Ascending aorta (tissue), 2 donors: ENCODE results near the gene GJB2. TPM values are rescaled to one million over a fixed set of nuclear protein-coding genes. Genes with fewer than 3 reads are reported as not detected.

Experiments
- DNase-seq, 2 donors: peaks; one replicate each; pipeline ENCODE4 v3.0.0-alpha.2; 2019; ENCODE audit warnings: low spot score in 2 of 2
- H3K27ac ChIP-seq, 2 donors: fragments of 200-600 bp; sonication (generic); one replicate each; pipeline ENCODE4 v1.5.1; 2016 to 2017; ENCODE audit warnings: mild to moderate bottlenecking in 1 of 2
- H3K27me3 ChIP-seq: fragments of 200-600 bp; sonication (generic); one replicate; pipeline ENCODE4 v1.5.1; 2017
- H3K36me3 ChIP-seq, 2 donors: fragments of 200-600 bp; sonication (generic); one replicate each; pipeline ENCODE4 v1.5.1; 2016
- H3K4me1 ChIP-seq, 2 donors: fragments of 200-600 bp; sonication (generic); one replicate each; pipeline ENCODE4 v1.5.1; 2016 to 2017; ENCODE audit warnings: mild to moderate bottlenecking in 1 of 2
- H3K4me3 ChIP-seq, 2 donors: fragments of 200-600 bp; sonication (generic); one replicate each; pipeline ENCODE4 v1.5.1; 2016 to 2017; ENCODE audit warnings: mild to moderate bottlenecking in 1 of 2
- H3K9me3 ChIP-seq, 2 donors: fragments of 200-600 bp; sonication (generic); one replicate each; pipeline ENCODE4 v1.5.1; 2016
- CTCF ChIP-seq, 3 experiments: fragments of 200-600 bp in 2 of 3; fragments of 450-650 bp in 1 of 3; sonication (generic) in 2 of 3; IDR thresholded peaks; one replicate each; pipeline ENCODE4 v1.5.1; 2016 to 2019; ENCODE audit warnings: antibody characterized with exemption in 3 of 3, mild to moderate bottlenecking in 1 of 3, moderate library complexity in 1 of 3
- intact Hi-C: fragments of 100-400 bp; cut with DNase I; formaldehyde crosslinking; loops from one replicate; pipeline ENCODE4 v1.15.1; 2023
- total RNA-seq: library from RNA; depleted of rRNA; stranded (reverse); fragments of >200 nt; gene quantifications from one replicate; pipeline ENCODE4 v1.1.0, GENCODE V29; 2016

GJB2 gene
- total RNA-seq, 1 donor from 2014 or later, result 0.21 TPM

GRCh38 chr13:20173116-20173746 lies 19.5 kb downstream of the GJB2 start:
- H3K36me3 ChIP-seq, result no peaks in the 10 kb centered on the region
- H3K4me1 ChIP-seq, result peaks cover 0 to 4% of the 10 kb centered on the region in 2 donors
- intact Hi-C loops, result no loop called here
- DNase-seq, result no peak
- H3K27ac ChIP-seq, result no peak overlapping the region
- H3K9me3 ChIP-seq, result no peaks in the 10 kb centered on the region
- no peak for TF ChIP-seq CTCF (IDR thresholded peaks at IDR 0.05)
- H3K27me3 ChIP-seq, result peaks cover 3% of the 10 kb centered on the region
- H3K4me3 ChIP-seq, result no peak overlapping the region

- intact Hi-C loops, result no loop called here
- Histone ChIP-seq H3K9me3 (no peaks in the 10 kb centered on the region), H3K27ac (no peak overlapping the region), H3K4me1 (peaks cover 0 to 4% of the 10 kb centered on the region in 2 donors), H3K4me3 (no peak overlapping the region), H3K27me3 (no peaks in the 10 kb centered on the region), H3K36me3 (no peaks in the 10 kb centered on the region)
- TF ChIP-seq CTCF (IDR thresholded peaks at IDR 0.05), result no peak
- no peak for DNase-seq
Observed at GRCh38 chr13:20171364-20171763, 21.4 kb downstream of the GJB2 start.

GRCh38 chr13:20170921-20171320 lies 21.8 kb downstream of the GJB2 start:
- no peak for TF ChIP-seq CTCF (IDR thresholded peaks at IDR 0.05)
- Histone ChIP-seq H3K27ac (no peak overlapping the region), H3K36me3 (no peaks in the 10 kb centered on the region), H3K4me1 (peaks cover 0 to 4% of the 10 kb centered on the region in 2 donors), H3K27me3 (no peaks in the 10 kb centered on the region), H3K4me3 (no peak overlapping the region), H3K9me3 (no peaks in the 10 kb centered on the region)
- intact Hi-C loops, result no loop called here
- no peak for DNase-seq

GRCh38 chr13:20168396-20168795 lies 24.3 kb downstream of the GJB2 start:
- H3K27ac ChIP-seq, result no peak overlapping the region
- no peak for DNase-seq
- H3K36me3 ChIP-seq, result no peaks in the 10 kb centered on the region
- TF ChIP-seq CTCF (IDR thresholded peaks at IDR 0.05), result no peak
- H3K27me3 ChIP-seq, result no peaks in the 10 kb centered on the region
- intact Hi-C loops, result no loop called here
- no peak overlapping the region for H3K4me3 ChIP-seq
- no peaks in the 10 kb centered on the region for H3K4me1 ChIP-seq
- no peaks in the 10 kb centered on the region for H3K9me3 ChIP-seq

GRCh38 chr13:20165417-20166257 lies 27.1 kb downstream of the GJB2 start:
- no peaks in the 10 kb centered on the region for H3K36me3 ChIP-seq
- peaks cover 7% of the 10 kb centered on the region for H3K27me3 ChIP-seq
- no peak for TF ChIP-seq CTCF (IDR thresholded peaks at IDR 0.05)
- no peak overlapping the region for H3K27ac ChIP-seq
- H3K9me3 ChIP-seq, result no peaks in the 10 kb centered on the region
- peaks cover 0 to 4% of the 10 kb centered on the region in 2 donors for H3K4me1 ChIP-seq
- no peak for DNase-seq
- intact Hi-C loops, result no loop called here
- no peak overlapping the region for H3K4me3 ChIP-seq
